GM04503 (cell line): ENCODE results near the gene CLEC10A.
"Not testable (repeated sequence)": the region's sequence is repeated elsewhere in the genome, so short reads cannot be mapped to it uniquely, and the experiment has no call there.

Source experiments
- DNase-seq: peaks from one replicate; pipeline ENCODE4 v3.0.0-alpha.2; 2012; ENCODE audit warnings: low read depth

The CLEC10A gene, protein sequence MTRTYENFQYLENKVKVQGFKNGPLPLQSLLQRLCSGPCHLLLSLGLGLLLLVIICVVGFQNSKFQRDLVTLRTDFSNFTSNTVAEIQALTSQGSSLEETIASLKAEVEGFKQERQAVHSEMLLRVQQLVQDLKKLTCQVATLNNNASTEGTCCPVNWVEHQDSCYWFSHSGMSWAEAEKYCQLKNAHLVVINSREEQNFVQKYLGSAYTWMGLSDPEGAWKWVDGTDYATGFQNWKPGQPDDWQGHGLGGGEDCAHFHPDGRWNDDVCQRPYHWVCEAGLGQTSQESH

GRCh38 chr17:7079581-7080455 lies at the start of gene CLEC10A:
Gene CLEC10A, minus strand, starts transcription at chr17:7080251. Its CDS starts 1,439 bp downstream, at chr17:7078812.
- DNase-seq: no peak

DNA sequence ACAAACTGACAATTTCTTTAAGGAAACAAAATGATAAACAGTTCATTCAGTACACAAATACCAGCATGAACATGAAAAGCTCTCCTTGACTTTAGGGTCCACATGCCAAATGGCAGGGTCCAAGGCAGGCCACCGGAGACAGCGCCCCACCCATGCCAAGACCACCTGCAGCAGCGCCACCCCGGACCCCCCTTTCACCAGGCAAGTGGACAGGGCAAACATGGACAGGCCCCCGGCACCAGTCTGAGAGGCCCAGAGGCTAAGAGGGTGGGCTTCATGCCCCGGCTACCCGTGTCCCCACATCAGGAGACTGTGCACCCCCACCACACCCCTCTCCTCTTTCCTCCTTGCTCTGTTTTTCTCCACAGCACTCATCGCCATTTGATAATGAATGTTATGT lies 49.3 kb upstream of the CLEC10A start:
- DNase-seq: no peak

GRCh38 chr17:7128160-7128559 lies 48.1 kb upstream of the CLEC10A start:
- DNase-seq: no peak

GRCh38 chr17:7127501-7127900 lies 47.5 kb upstream of the CLEC10A start:
- not testable (repeated sequence) for DNase-seq

- DNase-seq: not testable (repeated sequence)
Observed at GRCh38 chr17:7126386-7126785, 46.3 kb upstream of the CLEC10A start.

DNA sequence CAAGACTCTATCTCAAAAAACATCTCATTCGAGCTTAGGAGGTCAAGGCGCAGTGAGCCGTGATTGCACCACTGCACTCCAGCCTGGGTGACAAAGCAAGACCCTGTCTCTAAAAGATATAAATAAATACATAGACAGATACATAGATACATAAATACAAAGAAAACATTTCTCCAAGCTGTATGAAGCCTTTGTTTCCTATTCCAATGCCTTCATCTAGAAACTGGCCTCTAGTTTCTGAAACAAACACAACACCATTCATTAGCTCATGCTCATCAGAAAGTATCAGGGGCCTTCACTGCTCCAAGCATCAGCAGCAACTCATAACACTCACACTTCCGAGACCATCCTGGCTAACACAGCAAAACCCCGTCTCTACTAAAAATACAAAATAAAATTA lies 44.9 kb upstream of the CLEC10A start:
- no peak for DNase-seq

DNA sequence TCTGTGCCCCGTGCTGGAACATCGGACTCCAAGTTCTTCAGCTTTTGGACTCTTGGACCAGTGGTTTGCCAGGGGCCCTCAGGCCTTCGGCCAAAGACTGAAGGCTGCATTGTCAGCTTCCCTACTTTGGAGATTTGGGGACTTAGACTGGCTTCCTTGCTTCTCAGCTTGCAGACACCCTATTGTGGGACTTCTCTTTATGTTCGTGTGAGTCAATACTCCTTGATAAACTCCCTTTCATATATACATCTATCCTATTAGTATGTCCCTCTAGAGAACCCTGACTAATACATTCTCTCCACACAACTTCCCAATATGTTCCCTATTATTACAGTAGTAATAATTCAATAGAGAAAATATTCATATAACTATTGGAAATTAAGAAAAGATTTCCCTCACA lies 43.8 kb upstream of the CLEC10A start:
- no peak for DNase-seq

DNA sequence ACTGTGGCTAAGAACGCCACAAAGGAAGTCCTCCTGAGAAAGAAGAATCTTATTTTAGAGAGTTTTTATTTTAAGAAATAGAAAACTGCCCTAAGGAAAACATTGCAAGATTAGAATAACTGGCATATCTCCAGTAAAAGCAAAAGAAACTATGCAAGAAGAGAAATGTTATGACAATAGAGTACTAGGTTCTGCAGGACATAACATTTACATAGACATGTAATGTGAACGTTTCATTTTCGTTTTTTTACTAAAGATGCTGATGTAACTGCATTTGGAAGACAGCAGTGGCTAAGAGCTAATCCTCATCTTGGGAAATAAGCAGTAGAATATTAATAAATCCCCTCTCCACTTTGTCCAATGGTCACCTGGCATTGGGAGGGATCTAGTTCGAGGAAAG lies 42.3 kb upstream of the CLEC10A start:
- no peak for DNase-seq

DNA sequence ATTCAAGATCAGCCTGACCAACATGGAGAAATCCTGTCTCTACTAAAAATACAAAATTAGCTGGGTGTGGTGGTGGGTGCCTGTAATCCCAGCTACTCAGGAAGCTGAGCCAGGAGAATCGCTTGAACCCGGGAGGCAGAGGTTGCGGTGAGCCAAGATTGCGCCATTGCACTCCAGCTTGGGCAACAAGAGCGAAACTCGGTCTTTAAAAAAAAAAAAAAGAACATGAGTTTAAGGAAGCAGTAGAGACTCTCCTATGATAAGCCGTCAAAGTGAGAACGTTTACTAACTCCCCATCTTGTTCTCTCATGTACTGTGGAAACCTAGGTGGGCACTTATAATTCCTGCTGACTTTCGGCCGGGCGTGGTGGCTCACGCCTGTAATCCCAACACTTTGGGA lies 40.6 kb upstream of the CLEC10A start:
- not testable (repeated sequence) for DNase-seq

DNA sequence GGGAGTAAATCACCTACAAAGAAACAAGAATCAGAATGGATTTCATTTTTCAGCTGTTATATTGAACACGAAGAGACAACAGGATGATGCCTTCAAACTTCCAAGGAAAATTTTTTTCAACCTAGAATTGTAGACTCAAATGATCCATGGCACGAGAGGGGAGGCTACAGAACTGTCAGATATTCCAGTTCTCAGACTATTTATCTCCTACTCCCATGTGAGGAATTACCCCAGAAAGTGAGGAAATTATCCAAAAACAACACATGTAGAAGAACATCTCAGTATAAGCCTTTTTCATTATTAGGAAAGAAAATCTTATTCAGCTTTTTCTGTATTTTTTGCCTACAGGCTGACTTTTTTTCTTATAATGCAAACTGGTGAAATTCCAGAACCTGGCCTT lies 40.1 kb upstream of the CLEC10A start:
- no peak for DNase-seq

- no peak for DNase-seq
Observed at GRCh38 chr17:7119314-7119713, 39.3 kb upstream of the CLEC10A start.

DNA sequence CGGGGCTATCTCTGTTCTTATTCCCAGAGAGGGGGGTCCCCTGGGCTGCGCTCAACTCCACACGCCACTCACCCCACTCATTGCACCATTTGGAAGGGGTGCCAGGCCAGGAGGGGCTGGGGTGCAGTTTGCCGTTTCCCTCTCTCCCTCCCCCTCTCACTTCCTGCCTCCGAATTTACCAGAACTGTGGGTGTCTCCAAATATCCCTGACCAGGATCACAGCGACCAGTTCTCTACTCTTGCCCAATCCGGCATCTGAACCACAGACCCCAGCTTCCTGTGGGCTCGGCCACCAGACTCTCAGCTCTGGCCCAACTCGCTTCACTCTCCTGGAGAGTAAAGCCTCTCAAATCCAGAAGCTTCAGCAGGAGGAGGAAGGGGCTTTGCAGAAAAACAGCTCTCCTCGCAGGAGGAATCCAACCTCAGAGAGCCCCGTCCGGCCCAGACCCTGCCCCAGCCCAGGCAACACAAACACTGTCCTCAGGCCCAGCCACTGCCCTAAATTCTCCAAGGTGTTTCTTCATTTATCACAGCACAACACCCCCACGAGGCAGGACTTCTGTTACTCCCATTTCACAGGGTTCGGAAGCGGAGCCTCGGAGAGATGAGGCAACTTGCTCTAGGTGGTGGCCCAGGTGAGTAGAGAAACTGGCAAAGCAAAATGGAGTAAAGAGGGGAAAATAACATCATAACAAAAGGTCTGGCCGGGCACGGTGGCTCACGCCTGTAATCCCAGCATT lies 35.0 kb upstream of the CLEC10A start:
- no peak for DNase-seq

- DNase-seq: no peak
Observed at GRCh38 chr17:7114241-7114874, 34.3 kb upstream of the CLEC10A start, which contains the start of gene ASGR2. Gene ASGR2, minus strand, starts transcription at chr17:7114822. Its CDS starts 582 bp downstream, at chr17:7114240.

GRCh38 chr17:7113273-7114071 lies 33.4 kb upstream of the CLEC10A start:
- no peak for DNase-seq

- DNase-seq: no peak
Observed at GRCh38 chr17:7112510-7113108, 32.6 kb upstream of the CLEC10A start.

- DNase-seq: no peak
Observed at GRCh38 chr17:7111784-7112509, 31.9 kb upstream of the CLEC10A start.

DNA sequence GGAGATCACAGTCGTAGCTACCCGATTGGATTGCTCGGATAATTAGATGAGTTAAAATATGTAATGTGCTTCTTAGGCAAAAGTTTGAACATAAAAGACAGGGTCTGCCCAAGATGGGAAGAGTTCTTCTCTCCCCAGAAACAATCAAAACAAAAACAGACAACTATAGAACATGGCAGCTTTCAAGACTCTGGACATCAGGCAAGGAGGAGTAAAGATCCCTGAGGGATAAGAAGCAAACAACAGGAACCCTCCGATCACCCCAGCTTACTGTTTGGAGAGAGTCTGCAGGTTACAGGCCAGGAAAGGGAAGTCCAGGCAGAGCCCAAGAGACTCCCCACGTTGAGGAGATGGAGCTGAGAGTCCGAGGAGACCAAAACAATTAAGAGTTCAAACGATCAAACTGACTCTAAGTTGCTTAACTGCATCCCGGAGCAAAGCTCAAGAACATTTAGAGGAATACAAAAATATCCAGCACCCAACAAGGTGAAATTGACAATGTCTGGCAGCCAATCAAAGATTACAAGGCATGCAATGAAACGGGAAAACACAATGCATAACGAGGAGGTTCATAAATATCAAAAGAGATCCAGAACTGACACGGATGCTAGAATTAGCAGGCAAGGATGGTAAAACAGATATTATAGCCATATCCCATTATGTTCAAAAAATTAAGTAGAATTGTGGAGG lies 30.7 kb upstream of the CLEC10A start:
- no peak for DNase-seq

DNA sequence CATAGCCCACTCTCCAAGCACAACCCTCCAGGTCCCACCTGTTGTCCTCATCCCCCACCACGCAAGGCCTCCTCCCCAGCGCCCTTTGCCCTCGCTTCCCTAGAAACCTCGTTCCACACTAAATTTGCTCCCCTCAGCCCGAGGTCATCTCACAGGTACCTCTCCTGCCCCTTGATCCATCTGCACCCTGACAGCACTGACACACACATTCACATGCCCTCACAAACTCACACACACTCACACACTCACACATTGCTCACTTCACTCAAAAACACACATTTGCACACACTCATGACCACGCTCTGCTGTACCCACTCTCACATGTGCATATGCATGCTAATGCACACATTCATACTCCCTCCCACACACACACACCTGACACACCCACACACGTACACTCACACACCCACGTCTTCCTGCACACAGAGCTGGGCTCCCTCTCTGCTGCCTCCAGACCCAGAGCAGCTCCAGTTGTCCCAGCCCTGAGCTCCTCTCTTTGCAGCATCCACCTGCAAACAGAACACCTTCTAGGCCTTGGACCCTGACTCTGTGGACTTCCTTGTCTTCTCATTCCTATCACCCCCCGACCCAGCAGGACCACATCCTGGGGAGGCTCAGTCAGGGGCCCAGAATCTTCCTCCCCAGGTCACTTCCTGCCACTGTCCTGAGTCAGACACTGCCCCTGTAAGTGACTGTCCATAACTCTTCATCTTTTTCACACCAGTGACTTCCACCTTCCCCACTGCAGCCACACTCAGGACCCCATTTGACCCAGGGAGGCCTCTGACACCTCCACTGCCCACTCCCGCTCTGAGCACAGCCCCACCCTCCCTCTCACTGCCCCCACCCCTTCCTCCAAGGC lies 29.6 kb upstream of the CLEC10A start:
- no peak for DNase-seq

- no peak for DNase-seq
Observed at GRCh38 chr17:7108981-7109380, 28.9 kb upstream of the CLEC10A start.
